Prostate gland (tissue), 2 donors: Measurements from ENCODE around the gene GLS.

Experiments
- CTCF ChIP-seq, 4 experiments: fragments of 200-600 bp in 2 of 4; fragments of 450-650 bp in 2 of 4; sonication (generic) in 2 of 4; IDR thresholded peaks; 1 replicate in 3 of 4; 2 replicates in 1 of 4; pipeline ENCODE4 v1.5.1; 2016 to 2019; ENCODE audit warnings: antibody characterized with exemption in 4 of 4, mild to moderate bottlenecking in 2 of 4, moderate library complexity in 2 of 4
- POLR2A ChIP-seq: fragments of 450-650 bp; IDR thresholded peaks from one replicate; pipeline ENCODE4 v1.6.1; 2016; ENCODE audit warnings: antibody characterized with exemption, mild to moderate bottlenecking

- TF ChIP-seq CTCF (IDR thresholded peaks at IDR 0.05) = no peak
- TF ChIP-seq POLR2A = no peak
These were observed 83.7 kb downstream of the GLS start for GRCh38 chr2:190964170-190964795.
